Bronchial epithelial cell (primary cell): ENCODE measurements around the gene SLC16A1. TPM values are rescaled to one million over a fixed set of nuclear protein-coding genes. Genes with fewer than 3 reads are reported as not detected.

Experiments used
- DNase-seq: peaks from one replicate; pipeline ENCODE4 v3.0.0-alpha.2; 2010; ENCODE audit warnings: low read depth
- FAIRE-seq: peaks from 2 replicates; lab custom pipeline; 2011; peaks lifted over from hg19 to GRCh38; lab: Jason Lieb, UNC
- H3K27me3 ChIP-seq: 2 replicates; pipeline ENCODE4 v1.5.1; 2011; ENCODE audit warnings: low read length; ENCODE audit not compliant: control insufficient read depth, insufficient read depth
- H3K36me3 ChIP-seq: 2 replicates; pipeline ENCODE4 v1.5.1; 2011; ENCODE audit warnings: low read length; ENCODE audit not compliant: control insufficient read depth, insufficient read depth
- H3K4me3 ChIP-seq: 2 replicates; pipeline ENCODE4 v1.5.1; 2011; ENCODE audit warnings: mild to moderate bottlenecking, low read depth, low read length, control low read depth
- total RNA-seq: library from RNA; depleted of rRNA; stranded (reverse); fragments of >200 nt; gene quantifications from 2 replicates; pipeline ENCODE4 v1.2.1, GENCODE V29; 2014
- TF ChIP-seq, protein P1 (sequence below): IDR thresholded peaks from 2 replicates; pipeline ENCODE4 v1.5.1; 2011; ENCODE audit warnings: mild to moderate bottlenecking, moderate library complexity, low read length, control low read depth, inconsistent platforms; ENCODE audit not compliant: insufficient read depth, severe bottlenecking

The SLC16A1 gene
- total RNA-seq, 1 donor from 2014 or later = 213 TPM

- H3K27me3 ChIP-seq = no peaks in the 10 kb centered on the region
- no peak overlapping the region for H3K4me3 ChIP-seq
- TF ChIP-seq, protein P1, sequence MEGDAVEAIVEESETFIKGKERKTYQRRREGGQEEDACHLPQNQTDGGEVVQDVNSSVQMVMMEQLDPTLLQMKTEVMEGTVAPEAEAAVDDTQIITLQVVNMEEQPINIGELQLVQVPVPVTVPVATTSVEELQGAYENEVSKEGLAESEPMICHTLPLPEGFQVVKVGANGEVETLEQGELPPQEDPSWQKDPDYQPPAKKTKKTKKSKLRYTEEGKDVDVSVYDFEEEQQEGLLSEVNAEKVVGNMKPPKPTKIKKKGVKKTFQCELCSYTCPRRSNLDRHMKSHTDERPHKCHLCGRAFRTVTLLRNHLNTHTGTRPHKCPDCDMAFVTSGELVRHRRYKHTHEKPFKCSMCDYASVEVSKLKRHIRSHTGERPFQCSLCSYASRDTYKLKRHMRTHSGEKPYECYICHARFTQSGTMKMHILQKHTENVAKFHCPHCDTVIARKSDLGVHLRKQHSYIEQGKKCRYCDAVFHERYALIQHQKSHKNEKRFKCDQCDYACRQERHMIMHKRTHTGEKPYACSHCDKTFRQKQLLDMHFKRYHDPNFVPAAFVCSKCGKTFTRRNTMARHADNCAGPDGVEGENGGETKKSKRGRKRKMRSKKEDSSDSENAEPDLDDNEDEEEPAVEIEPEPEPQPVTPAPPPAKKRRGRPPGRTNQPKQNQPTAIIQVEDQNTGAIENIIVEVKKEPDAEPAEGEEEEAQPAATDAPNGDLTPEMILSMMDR = no peak
- DNase-seq (peak; percentile 97), FAIRE-seq (no peak)
- H3K36me3 ChIP-seq = no peaks in the 10 kb centered on the region
These were observed 51.7 kb downstream of the SLC16A1 start for GRCh38 chr1:112904071-112904830.

DNA sequence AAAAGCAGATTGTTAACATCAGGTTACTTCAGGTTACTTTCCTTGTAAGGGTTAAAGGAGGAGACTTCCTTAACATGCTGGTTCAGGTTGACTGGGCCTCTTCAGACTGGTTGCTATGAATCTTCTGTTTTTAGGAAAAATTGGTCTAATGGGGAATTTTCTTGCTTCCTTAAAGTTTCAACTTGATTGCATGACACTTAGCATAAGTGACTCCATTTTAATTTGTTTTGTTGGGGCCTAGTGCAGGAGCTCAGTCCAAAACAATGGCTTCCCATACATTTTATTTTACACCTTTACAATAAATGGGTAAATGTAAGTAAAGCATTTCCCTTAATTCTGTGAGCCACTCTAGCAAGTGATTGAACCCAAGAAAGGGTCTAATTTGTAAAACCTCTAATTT is 53.8 kb downstream of the SLC16A1 start:
- no peak overlapping the region for H3K4me3 ChIP-seq
- no peak for DNase-seq
- FAIRE-seq = no peak
- no peaks in the 10 kb centered on the region for H3K36me3 ChIP-seq
- TF ChIP-seq, protein P1 = no peak
- H3K27me3 ChIP-seq = no peaks in the 10 kb centered on the region

DNA sequence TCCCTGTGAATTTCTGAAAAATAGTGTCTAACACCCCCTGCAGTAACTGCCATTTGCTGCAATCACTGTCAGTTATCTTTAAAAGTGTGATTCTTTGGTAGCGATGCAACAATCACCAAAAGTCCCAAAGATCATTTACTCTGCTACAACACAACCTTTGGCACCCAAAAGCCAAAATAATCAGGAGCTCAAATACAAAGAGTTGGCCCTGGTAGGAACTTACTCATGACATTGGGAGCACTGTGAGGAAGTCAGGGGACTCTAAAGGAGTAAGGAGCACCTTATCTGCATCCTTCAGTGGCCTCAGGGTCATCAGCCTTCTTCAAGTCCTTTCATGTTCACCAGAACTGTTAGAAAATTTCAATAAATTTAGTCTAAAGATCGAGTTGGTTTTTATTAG is 54.6 kb downstream of the SLC16A1 start:
- DNase-seq = no peak

GRCh38 chr1:112896783-112897182 is 59.2 kb downstream of the SLC16A1 start:
- FAIRE-seq = no peak

More for the DNA sequence above, 54.6 kb downstream of the SLC16A1 start:
- H3K4me3 ChIP-seq = no peak overlapping the region
- TF ChIP-seq, protein P1 = no peak
- no peaks in the 10 kb centered on the region for H3K36me3 ChIP-seq
- no peak for FAIRE-seq
- H3K27me3 ChIP-seq = no peaks in the 10 kb centered on the region

GRCh38 chr1:112894561-112895011 is 61.4 kb downstream of the SLC16A1 start:
- TF ChIP-seq, protein P1 = no peak
- H3K4me3 ChIP-seq = no peak overlapping the region
- no peaks in the 10 kb centered on the region for H3K27me3 ChIP-seq
- no peaks in the 10 kb centered on the region for H3K36me3 ChIP-seq
- DNase-seq (no peak), FAIRE-seq (no peak)

More at GRCh38 chr1:112896783-112897182, 59.2 kb downstream of the SLC16A1 start:
- TF ChIP-seq, protein P1 = no peak
- no peaks in the 10 kb centered on the region for H3K27me3 ChIP-seq
- no peak for DNase-seq
- no peak overlapping the region for H3K4me3 ChIP-seq
- no peaks in the 10 kb centered on the region for H3K36me3 ChIP-seq

GRCh38 chr1:112894010-112894292 is 62.0 kb downstream of the SLC16A1 start:
- TF ChIP-seq, protein P1 = no peak
- no peak for DNase-seq
- H3K27me3 ChIP-seq = no peaks in the 10 kb centered on the region
- H3K4me3 ChIP-seq = no peak overlapping the region
- FAIRE-seq = no peak
- no peaks in the 10 kb centered on the region for H3K36me3 ChIP-seq
